GM03348 (cell line): ENCODE data around the gene PCDH10.
"Not testable (repeated sequence)": the region's sequence is repeated elsewhere in the genome, so short reads cannot be mapped to it uniquely, and the experiment has no call there.

ENCODE experiments used
- DNase-seq: peaks from one replicate; pipeline ENCODE4 v3.0.0; 2012; ENCODE audit warnings: low spot score

Gene PCDH10

DNA sequence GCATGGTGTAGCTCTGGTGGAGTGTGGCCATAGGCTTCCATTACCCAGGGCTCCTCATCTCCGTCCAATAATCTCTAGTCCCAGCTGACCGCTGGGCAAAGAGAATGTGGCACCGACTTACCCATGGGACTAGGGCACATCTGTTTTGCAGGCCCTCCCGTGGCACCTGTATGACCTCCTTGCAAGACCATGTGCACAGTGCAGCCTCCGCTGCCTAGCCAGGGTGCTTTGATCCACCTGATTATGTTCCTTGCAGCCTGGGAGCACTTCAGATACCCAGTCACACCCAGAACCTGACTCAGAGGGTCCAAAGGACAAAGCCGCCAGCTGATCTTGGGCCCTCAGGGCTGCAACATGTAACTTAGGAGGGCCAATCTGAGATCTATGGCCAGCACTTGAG is 84.8 kb downstream of the PCDH10 start:
- no peak for DNase-seq

GRCh38 chr4:133240451-133240850 is 91.4 kb downstream of the PCDH10 start:
- DNase-seq: not testable (repeated sequence)
